NK-92 (cell line): ENCODE measurements around the gene SMARCB1.
"Not testable (repeated sequence)": the region's sequence is repeated elsewhere in the genome, so short reads cannot be mapped to it uniquely, and the experiment has no call there.

Experiments used
- DNase-seq: peaks from one replicate; lab custom pipeline; 2025; ENCODE audit not compliant: unreplicated experiment; lab: John Stamatoyannopoulos, UW

Gene SMARCB1

DNA sequence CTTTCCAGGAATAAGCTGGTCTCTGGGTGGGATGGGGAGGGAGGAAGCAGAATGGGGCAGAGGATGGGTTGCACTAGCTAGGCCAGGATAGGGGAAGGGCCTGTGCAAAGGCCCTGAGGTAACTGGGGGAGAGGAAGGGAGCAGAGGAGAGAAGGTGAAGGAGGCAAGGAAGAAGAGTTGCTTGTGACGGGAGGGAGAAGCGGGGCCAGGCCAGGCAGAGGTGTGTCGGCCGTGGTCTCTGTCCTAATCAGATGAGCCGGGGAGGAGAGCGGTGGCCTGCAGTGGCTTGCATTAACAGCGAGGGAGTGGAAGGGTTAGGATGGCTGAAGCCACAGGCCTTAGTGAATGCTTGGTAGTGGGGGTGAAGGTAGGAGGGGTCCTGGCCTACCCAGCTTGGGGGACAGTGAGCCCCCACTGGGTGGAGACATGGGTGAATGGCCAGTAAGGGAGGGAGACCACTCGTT, 58.0 kb downstream of the SMARCB1 start:
- DNase-seq: no peak

DNA sequence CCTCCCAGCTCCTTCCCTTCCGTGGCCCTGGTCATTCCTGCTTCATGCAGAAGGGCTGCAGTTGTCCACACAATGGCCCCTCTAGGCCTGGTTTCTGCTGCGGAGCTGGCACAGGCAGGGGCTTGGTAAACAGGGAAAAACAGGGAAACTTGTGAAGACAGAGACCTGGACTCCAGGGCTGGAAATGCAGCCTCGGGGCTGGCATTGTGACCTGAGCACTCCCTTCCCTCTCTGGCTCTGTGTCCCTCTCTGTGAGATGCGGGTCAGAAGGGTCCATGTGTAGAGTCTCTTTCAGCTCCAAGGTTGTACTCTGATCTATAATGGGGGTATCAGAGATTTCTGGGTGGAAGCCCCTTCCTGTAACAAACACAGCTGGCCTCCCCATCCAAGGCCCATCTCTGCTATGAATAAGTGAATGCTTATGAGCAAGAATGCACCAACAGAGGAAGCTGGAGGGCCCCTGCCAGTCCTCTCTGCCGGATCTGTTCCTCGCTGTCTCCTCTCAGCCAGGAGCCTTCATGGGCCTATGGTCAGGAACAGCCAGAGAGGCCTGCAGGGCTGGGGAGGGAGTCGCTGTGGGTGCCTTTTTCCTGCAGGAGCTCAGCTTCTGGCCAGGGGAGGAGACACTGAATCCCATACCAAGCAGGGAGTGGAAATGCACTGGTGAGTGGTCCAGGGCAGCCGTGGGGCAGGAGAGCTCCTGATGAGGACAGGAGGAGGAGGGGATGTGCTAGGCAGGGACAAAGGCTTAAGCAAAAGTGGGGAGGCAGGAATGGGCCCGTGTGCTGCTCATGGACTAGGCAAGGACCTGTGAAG, 58.7 kb downstream of the SMARCB1 start:
- DNase-seq: no peak

DNA sequence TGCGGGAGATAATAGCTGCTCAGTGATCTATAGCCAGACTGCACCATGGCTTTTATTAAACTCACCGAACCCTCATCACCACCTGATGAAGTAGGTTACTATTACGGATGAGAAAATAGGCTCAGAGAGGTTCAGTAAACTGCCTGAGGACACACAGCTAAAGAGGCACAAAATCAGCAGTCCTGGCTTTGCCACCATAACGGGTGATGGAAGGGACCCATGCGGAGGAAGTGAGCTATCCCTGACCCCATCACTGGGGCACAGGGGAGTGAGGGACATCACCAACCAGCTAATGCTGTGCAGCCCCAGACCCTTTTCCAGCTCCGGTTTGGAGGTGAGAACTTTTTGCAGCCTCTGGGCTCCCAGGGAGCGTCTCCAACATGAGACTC, 59.3 kb downstream of the SMARCB1 start:
- no peak for DNase-seq

DNA sequence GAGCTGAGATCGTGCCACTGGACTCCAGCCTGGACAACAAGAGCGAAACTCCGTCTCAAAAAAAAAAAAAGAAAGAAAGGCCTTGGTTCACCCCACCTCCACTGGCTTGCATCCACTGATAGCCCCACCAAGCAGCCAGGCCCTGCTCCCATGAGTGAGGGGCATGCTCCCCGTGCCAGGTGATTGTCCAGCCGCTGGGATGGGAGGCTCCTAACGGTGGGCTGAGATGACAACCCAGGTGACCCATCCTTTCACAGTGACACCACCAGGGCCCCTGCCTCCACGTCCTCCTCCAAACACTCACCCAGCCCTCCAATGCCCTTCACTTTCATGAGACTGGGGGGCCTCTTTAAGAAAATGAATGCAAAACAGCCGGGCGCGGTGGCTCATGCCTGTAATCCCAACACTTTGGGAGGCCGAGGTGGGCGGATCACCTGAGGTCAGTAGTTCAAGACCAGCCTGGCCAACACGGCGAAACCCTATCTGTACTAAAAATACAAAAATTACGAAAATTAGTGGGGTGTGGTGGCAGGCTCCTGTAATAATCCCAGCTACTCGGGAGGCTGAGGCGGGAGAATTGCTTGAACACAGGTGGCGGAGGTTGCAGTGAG, 60.6 kb downstream of the SMARCB1 start:
- no peak for DNase-seq

DNA sequence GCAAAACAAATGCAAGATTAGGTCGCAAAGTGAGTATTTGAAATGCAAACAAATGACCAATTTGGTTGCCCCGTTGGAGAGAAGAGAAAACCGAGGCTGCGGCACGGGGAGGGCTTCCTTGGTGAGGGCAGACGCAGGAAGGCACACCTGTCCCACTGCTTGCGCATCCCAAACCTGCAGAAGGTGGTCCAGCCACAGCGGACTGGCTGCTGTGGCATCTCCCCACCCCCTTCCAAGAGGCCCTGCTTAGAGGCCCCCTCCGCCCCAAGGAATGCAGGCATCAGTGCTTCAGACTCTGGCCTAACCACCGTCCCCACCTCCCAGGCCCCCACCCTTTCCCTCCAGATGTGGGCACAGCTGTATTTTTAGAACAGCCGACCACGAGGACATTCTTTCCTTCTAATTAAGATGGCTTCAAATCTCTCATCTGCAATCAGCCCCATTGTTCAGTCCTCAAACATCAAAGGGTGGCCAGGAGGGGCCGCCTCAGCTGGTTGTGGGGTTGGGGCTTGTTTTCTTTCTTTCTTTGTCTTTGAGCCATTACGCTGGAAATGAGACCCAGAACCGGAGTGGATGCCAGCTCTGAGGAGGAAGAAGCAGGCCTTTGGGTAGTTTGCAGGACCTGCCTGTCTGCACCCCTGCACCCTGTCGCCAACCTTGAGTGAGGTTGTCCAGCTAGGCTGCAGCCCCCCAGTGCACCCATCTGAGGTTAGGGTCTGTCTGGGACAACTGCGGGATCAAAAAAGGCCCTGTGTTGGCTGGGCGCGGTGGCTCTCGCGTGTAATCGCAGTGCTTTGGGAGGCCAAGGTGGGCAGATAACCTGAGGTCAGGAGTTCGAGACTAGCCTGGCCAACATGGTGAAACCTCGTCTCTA, 61.5 kb downstream of the SMARCB1 start:
- DNase-seq: no peak

DNA sequence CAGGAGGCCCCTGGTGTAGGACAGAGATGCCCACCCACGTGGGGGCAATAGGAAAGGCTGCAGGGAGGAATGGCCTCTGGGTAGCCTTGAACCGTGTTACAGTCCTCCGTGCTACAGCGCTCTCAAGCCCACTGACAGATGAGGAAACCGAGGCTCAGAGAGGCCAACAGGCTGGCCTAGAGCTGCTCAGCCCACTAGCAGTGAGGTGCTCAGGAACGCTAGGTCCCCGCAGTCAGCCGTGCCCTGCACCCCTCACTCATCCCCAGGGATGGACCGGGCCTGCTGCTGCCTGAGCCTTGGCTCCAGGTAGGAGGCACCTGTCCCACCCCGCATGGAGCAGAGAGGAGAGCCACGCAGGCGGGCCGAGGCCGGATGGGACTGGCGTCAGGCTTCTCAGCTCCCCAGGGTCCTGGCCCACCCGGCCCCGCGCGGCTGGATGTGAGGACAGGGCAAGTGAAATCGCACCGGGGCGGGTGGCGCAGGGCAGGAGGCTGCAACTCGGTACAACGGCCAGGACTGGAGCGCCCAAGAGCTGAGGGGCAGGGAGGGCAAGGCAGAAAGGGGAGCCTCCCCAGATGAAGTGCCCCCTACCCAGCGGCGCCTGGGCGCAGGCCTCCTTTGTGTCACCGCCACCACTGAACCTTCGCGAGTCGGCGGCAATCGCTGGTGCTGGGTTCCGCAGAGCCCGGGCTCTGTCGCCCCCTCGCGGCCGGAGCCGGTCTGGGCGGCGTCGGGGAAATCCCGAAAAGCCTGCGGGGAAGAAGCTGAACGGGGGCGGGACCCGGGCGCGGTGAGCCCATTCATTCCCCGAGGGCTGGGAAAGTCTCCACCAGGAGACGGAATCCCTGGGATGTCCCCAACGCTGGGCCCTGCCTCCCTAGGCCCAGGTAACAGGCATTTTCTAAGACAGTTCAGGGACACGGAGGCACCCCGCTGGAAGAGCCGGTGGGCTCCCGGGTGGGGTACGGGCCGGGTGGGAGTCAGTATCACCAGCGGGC, 62.5 kb downstream of the SMARCB1 start:
- DNase-seq: no peak

DNA sequence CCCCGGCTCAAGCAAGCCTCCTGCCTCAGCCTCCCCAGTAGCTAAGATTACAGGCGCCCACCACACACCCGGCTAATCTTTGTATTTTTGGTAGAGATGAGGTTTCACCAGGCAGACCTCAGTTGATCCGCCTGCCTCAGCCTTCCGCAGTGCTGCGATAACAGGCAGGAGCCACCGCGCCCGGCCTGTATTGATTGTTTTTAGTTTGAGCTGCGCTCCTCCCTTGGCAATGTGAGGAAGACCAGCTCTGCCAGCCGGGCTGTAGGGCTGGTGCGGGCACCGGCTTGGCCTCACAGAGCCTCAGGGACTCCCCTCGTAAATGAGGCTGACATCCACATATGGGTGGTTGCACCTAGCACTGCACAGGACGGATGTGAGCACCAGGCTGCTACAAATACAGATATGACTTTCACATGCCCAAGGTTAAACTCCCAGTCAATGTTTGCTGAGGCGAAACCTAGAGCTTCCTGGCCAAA, 63.4 kb downstream of the SMARCB1 start:
- DNase-seq: no peak

DNA sequence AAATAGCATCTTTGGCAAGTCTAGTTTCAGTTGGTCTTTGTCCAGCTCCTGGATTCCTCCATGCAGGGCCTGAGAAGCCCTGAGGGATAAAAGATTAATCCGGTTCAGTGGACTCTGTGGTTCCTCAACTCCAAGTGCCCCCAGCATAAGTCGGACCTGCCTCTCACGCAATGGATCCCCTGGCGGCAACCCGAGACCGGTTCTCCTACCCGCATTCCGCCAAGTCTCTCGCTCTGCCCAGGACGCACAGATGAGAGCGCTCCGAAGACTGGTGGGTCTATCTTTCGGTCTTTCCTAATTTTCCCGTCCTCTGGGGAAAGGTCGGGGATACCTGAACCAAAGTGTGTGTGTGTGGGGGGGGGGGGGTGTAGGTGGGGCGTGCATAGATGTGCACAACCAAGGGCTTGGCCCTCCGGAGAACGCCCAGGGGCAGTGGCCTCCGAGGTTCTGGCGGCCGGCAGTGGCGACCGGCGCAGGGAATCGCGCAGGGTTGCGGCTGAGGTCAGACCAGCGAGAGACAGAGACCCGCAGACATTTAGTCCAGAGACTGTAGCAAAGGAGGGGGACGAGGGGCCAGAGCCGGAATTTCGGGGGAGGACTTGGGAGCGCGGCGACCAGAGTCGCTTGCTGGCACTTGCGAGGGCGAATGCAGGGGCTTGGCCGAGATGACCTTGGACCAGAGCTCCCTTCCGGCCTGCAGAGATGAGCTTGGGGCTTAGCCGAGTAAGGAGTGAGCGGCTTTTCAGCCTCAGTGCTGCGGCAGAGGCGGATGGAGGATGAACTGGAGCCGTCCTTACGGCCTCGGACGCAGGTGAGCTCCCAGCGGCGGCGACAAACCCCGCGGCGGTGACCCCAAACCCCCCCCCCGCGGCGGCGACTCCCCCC, 70.2 kb downstream of the SMARCB1 start:
- no peak for DNase-seq

DNA sequence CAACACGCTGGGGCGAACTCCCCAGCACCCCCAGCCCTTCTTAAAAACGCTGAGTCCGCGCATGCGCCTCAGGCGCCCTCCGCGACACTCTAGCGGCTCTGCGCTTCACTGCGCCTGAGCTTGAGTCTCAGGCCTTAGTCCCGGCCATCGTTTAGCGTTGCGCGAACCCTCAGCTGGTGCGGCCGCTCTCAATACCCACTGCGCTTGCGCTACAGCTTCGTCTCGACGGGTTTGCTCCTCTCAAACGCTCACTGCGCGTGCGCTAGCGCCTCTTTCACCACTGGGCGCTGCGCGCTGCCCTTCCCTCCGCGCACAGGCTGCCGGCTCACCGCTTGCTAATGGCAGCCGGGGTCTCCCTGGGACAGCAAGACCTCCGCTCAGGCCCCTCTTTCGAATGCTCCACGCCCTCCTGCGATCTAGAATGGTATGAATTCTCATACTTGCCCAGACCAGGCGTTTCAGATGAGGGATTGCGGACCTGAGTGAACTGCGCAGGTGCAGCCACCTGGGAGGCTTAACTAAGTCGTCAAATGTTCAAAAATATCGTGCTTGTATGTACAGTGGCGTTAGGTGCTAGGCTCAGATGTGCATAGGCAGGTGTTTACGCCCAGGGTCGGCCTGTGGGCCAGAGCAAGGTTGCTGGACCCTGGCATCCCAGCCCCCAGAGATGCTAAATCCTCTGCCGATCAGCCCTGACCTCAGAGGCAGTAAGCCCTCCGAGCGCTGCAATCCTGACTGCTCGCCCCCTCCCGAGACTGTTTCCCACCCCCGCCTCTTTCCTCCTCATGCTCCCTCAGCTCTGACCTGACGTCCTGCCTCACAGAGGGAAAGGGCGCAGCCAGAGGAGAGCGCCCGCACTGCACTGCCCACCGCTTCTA, 71.1 kb downstream of the SMARCB1 start, which contains the start of gene SLC2A11:
Gene SLC2A11, plus strand, starts transcription at position 270 of the 878 bp plus-strand sequence. Its CDS starts 125 bp downstream, at position 395.
- peak; percentile 41 for DNase-seq

DNA sequence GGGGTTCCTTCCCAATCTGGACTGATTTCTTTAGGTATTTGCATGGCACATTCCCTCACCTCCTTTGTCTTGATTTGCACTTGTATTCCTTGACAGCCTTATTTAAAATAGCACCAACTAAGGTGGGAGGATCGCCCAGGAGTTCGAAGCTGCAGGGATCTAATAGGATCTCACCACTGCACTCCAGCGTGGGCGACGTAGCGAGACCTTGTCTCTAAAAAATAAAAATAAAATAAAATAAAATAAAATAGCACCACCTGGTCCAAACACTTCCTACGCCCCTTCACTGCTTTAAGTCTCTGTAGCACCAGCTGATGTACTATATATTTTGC, 71.7 kb downstream of the SMARCB1 start:
- no peak for DNase-seq

DNA sequence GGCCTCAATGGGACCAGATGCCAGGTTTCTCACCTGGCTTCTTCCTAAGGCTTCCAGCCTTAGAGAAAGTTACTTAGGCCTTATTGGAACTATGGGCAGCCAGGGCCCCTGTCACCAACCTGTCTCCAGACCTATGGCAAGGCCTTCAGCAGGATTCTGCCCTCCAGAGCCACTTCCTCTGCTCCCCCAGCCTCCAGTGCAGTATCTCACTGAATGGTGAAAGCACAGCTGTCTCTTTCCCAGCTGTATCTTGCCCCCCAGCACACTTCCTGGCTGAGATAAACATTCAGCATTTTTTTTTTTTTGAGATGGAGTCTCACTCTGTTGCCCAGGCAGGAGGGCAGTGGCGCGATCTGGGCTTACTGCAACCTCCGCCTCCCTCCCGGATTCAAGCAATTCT, 72.4 kb downstream of the SMARCB1 start:
- DNase-seq: no peak

DNA sequence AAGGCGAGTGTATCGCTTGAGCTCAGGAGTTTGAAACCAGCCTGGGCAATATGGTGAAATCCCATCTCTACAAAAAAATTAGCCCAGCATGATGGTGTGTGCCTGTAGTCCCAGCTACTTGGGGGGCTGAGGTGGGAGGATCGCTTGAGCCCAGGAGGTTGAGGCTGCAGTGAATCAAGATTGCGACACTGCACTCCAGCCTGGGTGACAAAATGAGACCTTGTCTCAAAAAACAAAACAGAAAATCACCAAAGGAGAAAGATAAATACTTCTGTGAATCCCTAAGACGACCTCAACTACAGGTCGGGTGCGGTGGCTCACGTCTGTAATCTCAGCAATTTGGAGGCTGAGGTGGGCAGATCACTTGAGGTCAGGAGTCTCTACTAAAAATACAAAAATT, 73.4 kb downstream of the SMARCB1 start:
- not testable (repeated sequence) for DNase-seq

DNA sequence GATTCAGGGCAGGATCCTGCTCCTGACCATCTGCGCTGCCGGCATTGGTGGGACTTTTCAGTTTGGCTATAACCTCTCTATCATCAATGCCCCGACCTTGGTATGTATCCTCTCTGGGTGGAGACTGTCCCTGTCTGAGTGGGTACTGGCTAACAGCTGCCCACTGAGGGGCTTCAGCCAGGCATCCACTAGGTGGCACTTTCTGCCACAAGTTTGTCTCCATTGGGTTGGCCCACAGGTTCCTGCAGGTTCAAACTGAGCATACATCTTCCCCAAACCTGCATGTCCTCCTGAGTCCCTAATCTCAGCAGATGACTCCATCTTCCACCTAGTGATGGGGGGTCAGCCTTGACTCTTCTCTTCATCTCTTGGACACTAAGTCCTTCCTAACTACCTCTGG, 75.3 kb downstream of the SMARCB1 start:
- DNase-seq: no peak

DNA sequence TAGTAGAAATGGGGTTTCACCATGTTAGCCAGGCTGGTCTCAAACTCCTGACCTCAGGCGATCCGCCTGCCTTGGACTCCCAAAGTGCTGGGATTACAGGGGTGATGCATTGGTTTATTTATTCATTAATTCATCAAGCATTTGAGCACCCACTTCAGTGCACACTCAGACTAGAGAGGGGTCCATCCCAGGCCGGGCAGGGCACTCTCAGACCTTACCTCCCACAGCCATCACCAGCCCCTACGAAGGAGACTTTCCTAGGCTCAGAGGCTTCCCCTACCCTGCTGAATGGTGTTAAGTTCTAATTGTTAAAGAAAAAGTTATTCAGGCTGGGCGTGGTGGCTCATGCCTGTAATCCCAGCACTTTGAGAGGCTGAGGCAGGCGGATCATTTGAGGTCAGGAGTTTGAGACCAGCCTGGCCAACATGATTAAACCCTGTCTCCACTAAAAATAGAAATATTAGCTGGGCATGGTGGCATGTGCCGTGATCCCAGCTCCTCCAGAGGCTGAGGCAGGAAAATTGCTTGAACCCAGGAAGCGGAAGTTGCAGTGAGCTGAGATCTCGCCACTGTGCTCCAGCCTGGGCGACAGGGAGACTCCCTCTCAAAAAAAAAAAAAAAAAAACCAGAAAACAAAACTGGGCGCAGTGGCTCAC, 77.9 kb downstream of the SMARCB1 start:
- DNase-seq: not testable (repeated sequence)

DNA sequence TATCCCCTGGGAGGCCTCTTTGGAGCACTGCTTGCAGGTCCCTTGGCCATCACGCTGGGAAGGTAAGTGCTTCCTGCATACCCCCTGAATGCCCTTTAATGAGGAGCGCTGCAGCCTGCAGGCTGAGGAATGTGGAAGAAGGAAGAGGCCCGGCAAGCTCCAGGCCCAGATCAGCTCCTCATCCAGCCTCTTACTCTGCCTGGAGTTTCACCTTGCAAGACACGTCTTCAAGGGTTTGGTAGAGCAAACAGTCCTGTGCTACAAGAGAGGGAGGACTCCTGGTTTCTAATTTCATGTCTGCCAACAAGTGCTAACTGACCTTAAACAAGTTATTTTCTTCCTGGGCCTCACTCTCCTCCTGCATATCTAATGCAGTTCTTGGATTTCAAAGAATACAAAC, 81.8 kb downstream of the SMARCB1 start:
- DNase-seq: no peak

DNA sequence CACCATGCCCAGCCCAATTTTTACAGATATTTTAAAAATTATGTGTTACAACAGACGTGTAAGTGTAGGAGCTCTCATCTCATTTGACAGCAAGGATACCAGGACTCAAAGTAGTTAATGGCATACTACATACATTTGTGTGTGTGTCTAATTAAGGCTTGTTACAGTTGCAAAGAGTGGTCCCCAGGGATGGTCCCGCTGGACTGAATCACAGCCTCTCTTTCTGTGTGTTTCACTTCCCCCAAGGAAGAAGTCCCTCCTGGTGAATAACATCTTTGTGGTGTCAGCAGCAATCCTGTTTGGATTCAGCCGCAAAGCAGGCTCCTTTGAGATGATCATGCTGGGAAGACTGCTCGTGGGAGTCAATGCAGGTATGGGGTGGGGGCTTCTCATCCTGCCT, 88.1 kb downstream of the SMARCB1 start:
- no peak for DNase-seq

DNA sequence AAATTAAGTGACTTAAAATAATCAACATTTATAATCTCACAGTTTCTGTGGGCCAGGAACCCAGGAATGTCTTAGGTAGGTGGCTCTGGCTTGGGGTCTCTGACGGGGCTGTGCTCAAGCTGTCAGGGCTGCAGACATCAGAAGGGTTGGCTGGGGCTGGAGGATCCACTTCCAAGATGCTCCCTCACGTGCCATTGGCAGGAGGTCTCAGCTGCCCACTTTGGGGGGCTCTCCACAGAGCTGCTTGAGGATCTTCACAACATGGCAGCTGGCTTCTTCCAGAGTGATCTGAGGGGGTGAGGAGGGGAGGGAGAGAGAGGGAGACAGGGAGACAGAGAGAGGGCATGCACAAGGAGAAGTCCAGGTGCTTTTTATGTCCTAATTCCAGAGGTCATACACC, 89.0 kb downstream of the SMARCB1 start:
- DNase-seq: no peak

DNA sequence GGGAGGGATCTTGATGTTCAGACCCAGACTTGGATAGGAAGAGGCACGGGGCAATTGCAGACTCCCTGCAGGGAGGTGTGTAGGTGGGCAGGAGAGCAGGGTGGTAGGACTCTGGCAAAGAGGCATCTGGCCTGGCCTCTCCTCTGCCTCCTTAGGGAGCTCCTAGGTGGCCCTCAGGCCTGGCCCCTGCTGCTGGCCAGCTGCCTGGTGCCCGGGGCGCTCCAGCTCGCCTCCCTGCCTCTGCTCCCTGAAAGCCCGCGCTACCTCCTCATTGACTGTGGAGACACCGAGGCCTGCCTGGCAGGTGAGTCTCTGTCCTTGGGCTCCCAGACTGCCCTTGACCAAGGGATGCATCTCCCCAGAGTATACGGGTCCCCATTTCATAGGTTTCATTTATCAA, 90.8 kb downstream of the SMARCB1 start:
- DNase-seq: no peak
